NOMO-1 treated with DMSO at 0.1 percent for 48 hours (cell line): ENCODE measurements around the gene SYS1.

Source experiments
- DNase-seq: peaks from one replicate; lab custom pipeline; 2025; ENCODE audit not compliant: unreplicated experiment; lab: John Stamatoyannopoulos, UW

SYS1 gene

DNA sequence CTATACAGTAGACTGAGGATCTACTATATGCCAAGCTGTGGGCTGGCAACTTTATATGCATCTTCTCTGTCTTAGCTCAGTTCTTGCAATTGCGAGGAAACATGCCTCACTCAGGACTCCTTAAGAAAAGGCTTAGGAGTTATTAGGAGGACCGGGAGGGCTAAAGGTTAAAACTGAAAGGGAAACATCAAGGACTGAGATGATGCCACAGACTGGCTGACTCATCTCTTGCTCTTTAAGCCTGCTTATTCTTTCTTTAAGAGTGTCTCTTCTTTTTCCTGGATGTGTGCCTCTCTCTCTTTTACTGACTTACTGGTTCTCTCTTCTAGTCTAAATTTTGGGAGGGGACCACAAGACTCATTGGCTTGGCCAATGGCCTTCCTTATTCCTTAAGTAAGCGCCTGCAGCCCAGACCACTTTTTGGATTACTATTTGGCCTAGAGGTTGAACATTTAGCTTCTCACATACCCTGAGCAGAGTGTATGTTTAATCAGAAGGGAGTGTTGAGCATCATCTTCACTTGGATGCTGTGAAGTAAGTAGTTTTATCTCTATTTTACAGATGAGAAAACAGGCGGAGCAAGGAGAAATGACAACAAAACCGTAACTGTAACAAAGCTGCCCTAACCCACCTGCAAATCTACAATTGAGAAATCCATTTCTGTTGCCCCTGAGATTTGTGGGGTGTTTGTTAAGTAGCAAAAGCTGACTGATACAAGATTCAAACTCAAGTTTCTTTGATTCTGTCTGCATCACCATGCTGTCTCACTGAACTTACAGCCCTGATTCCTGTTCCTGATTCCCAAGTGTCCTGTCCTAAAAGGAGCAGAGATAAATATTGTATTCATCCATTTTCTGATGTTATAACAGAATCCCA, 7.5 kb upstream of the SYS1 start:
- DNase-seq, result peak; percentile 6

DNA sequence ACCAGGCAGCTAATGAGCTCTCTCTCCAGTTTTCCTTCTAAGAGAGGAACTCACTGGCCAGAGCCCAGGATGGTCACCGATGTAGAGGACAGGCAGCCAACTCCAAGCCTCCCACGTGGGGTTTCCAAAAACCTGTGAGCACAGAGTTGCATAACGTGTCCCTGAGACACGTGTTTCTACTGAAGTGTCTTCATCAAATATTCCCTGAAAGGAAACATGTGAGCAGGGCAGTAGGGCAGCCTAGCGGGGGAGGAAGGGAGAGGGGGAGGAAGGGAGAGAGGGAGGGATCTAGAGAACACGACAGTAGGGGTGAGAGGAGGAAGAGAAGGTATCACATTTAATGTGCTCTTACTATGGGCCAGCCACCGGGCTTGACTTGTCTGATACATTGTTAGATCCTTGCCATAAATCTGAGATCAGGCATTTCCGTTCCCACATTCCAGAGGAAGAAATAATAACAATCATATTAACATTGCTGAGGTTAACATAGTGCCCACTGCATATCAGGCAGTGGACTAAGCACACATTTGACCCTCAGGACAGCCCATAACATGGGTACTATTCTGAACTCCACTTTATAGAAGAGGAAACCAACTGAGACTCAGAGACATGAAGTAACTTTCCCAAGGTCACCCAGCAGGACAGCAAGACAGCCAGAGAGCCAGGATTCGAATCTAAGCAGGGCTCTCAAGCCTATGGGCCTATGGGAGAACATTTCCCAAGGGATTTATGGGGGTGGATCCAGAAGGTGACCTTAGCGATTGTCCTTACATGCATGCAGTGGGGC, 4.5 kb upstream of the SYS1 start:
- DNase-seq, result peak; percentile 13

DNA sequence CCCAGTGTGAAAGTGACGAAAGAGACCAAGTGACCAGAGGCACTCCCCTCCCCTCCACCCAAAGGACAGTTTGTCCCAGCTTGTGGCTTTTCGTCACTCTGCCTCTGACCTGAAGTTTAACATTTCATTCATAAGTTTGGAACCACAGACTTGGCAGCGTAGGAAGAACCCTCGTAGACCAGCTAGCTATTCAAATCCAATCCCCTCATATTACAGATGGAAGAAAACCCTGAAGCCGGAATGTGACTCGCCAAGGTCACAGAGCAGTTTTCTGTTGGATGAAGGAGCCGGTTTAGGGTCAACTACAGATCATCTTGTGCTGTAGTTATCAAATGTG, 3.9 kb upstream of the SYS1 start:
- DNase-seq, result no peak

- DNase-seq, result no peak
Observed at GRCh38 chr20:45359406-45360148, 3.4 kb upstream of the SYS1 start.

DNA sequence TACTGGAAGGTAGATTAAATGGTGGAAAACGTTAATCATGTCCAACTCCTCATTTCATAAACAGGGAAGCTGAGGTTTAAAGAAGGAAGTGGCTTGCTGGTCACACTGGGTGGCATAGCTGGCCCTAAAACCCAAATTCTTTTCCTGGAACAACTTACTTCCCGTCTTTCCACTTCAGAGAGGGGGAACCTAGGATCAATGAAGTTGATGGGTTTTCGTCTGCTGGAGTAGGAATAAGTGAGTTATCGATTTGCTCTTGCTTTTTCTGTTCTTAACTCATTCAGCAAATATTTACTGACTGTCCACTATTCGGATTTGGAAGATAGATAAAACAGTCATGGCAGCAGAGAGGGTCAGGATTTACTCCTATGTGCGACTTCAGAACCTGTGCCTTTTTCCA, 1.2 kb upstream of the SYS1 start:
- peak; percentile 34 for DNase-seq

DNA sequence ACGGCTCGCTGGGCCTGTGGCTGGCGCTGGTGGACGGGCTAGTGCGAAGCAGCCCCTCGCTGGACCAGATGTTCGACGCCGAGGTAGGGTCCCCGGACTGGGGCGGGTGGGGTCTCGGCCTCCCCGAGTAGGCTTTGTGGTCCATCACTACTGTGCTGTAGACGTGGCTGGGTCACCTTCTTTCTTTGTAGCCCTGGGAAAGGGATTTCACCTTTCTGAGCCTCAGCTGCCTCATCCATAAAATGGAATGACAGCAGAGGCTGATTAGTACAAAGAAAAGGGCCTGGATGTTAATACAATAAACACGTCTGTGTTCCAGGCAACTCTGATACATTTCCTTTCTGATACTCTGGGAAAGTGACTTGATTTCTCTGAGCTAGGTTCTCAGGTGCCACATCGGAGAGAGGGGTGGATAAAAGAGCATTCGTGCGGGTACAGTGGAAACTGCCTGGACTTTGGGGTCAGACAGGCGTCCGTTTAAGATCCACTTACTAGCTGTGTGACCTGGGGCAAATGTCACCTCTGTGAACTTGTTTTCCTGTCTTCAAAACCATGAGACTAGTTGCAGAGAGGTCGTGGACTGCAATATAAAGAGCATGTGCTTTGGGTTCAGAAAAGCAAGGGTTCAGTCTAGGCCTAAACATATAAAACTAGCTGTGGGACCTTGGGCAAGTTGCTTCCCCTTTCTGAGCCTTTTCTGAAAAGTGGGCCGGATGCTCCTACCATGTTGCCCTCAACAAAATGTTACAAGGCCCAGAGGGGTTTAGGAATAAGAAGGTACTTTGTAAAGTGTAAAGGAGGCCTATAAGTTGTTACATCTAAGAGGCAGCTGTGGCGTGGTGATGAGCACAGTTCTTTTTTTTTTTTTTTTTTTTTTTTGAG, 896 bp downstream of the SYS1 start:
- DNase-seq, result no peak

DNA sequence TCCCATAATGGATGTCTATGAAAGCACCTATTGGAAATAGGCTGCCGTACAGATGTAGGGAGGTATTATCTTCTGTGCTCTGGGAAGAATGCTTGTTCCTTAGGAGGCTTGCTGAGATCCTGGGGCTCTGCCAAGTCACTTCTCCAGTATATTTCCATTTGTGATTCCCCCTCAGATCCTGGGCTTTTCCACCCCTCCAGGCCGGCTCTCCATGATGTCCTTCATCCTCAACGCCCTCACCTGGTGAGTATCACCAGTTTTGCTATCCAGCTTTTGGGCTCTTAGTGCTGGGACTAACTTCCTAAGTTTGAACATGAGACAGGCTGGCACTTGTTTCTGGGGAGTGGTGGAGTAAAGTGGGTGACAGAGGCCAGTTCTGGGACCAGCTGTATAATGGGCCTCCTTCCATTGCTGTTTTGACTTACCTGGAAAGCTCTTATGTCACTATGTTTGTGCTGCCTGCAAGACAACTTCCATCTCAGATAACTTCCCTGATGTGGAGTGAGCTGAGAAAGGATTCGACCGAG, 2.6 kb downstream of the SYS1 start:
- DNase-seq, result no peak

DNA sequence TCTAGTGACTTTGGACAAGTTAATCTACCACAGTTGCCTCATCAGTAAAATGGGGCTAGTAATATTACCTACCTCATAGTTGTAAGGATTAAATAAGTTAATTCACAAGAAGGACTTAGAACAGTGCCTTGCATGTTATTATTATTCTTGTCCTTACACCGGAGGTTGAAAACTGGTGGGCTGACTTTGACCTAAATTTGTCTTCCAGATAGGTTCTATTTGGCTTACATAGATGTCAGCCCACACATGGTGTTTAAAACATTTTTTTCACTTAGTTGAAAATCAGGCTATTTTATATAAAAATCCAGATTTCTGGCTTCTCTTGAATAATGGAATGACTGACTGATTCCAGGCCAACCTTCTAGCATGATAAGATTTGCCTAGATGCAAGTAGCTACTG, 3.2 kb downstream of the SYS1 start:
- no peak for DNase-seq

DNA sequence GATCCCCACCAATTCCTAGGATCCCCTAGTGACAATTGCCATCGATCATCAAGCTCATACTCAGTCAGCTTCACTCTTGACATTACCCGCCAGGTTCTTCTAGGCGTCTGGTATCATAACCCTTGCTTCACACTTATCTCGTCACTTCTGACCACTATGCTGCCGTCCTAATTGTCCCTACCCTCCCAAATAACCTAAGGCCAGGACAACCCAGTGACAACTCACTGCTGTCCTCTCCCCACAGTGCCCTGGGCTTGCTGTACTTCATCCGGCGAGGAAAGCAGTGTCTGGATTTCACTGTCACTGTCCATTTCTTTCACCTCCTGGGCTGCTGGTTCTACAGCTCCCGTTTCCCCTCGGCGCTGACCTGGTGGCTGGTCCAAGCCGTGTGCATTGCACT, 3.7 kb downstream of the SYS1 start:
- DNase-seq, result no peak

DNA sequence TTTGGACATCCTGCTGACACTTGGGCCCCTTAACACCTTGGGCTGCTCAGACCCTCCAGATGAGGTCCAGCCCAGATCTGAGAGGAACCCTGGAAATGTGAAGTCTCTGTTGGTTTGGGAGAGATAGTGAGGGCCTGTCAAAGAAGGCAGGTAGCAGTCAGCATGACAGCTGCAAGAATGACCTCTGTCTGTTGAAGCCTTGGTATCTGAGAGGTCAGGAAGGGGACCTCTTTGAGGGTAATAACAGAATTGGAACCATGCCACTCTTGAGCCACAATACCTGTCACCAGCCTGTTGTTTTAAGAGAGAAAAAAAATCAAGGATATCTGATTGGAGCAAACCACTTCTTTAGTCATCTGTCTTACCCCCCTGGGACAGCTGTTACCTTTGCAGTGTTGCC, 4.2 kb downstream of the SYS1 start:
- no peak for DNase-seq

GRCh38 chr20:45368221-45368980, 5.4 kb downstream of the SYS1 start:
- peak; percentile 96 for DNase-seq

- DNase-seq, result no peak
Observed at GRCh38 chr20:45370571-45371160, 7.7 kb downstream of the SYS1 start.

DNA sequence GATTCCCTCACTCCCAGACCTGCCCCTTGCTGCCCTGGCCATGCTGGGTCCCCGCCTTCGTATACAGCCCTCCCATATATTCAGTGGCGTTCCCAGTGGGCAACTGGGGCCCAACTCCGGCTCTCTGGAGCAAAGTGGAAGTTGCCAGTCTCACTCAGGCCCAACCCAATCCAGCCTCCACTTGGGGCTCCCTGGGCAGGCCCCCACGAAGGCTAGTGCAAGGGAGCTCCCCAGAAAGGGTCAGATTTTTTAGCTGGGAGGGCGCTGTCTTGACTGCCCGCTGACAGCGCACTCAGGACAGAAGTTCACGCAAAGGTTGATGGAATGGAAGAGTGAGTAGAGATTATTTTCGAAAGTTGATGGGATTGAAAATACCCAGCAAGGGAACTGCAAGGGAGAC, 9.3 kb downstream of the SYS1 start:
- DNase-seq, result no peak

- DNase-seq, result no peak
Observed at GRCh38 chr20:45372646-45373352, 9.8 kb downstream of the SYS1 start.

GRCh38 chr20:45373353-45374100, 10.6 kb downstream of the SYS1 start:
- DNase-seq, result peak; percentile 79

DNA sequence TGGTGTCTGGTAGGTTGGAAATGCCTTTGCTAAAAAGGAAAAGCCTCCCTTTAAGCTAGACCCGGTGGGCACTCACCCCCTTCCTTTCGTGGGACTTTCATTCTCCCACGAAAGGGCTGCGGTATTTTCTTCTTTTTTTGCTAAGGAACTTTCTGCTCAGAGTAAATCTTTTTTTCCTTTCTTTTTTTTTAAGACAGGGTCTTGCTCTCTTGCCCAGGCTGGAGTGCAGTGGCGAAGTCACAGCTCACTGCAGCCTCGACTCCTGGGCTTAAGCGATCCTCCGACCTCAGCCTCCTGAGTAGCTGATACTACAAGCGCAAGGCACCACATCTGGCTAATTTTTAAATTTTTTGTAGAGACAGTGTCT, 11.1 kb downstream of the SYS1 start:
- DNase-seq, result no peak

GRCh38 chr20:45374966-45375365, 12.0 kb downstream of the SYS1 start:
- no peak for DNase-seq

DNA sequence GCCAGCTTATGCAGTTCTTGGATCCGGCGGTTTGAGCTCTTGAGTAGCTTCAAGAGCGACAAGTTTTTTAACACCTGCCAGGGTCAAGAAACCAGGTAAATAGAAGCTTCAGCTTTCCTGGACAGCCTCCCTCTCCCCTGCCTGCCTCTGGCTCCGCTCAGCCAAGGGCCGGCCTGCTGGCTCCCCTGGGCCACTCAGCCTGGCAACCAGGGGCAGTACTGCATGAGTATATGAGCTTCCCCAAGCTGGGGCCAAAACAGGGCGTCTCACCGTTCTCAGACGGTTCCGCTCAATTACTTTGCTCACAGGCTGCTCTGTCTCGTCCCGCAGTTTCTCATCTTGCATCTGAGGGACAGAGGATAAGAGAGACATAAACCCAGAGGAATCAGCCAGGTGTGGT, 14.3 kb downstream of the SYS1 start:
- DNase-seq, result no peak
